GM21786 (cell line): ENCODE data around the gene PAQR7.
A peak's percentile ranks its signal among the peaks of the same experiment; 100 is the strongest.

Source experiments
- ATAC-seq: cut with Tn5 transposase; IDR thresholded peaks from one replicate; pipeline ENCODE4 v1.9.1; 2021; ENCODE audit not compliant: unreplicated experiment

The PAQR7 gene

DNA sequence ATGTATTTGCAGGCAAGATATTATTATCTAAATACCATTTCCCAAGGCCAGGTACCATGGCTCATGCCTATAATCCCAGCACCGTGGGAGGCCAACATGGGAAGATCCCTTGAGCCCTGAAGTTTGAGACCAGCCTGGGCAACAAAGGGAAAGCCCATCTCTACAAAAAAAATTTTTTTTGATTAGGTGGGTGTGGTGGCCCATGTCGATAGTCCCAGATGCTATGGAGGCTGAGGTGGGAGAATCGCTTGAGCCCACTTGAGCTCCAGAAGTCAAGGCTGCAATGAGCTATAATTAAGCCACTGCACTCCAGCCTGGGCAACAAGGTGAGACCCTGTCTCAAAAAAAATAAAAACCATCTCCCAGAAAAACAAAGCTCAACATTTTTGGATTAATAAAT is 28.5 kb upstream of the PAQR7 start:
- no peak for ATAC-seq

DNA sequence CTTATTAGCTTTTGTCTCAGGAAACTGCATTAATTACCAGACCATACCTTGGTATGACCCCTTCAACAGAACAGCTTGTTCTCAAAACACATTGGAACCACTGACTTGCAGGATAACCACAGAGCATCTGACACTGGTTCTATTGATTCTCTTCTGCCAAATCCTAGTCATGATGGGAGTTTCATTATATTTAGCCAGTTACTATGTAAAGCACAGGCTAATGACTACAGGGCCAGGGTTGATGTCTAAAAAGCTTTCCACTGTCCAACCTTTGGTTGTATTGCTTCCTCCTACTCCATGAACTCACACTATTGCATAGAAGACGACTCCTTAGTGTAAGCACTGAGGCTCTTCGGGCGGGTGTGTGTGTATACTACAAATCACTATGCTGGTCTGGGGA is 27.0 kb upstream of the PAQR7 start:
- ATAC-seq, result no peak

DNA sequence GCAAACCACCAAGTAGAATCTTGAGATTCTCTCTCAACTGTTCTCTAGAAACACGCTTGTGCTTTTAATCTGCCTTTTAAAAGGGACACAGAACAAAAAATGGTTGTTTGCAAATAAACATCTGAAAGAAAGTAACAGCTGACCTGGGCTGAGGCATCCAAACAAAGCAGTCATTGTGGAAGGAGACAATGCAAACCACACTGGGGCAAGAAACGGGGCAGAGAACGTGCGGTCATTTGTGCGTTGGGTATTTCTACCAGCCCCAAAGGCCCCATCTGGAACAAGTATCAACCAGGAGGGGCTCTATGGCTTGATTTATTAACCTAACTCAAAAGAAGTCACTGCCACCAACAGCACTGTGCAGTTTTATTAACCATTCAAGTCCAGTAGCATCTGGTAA is 24.7 kb upstream of the PAQR7 start:
- no peak for ATAC-seq

DNA sequence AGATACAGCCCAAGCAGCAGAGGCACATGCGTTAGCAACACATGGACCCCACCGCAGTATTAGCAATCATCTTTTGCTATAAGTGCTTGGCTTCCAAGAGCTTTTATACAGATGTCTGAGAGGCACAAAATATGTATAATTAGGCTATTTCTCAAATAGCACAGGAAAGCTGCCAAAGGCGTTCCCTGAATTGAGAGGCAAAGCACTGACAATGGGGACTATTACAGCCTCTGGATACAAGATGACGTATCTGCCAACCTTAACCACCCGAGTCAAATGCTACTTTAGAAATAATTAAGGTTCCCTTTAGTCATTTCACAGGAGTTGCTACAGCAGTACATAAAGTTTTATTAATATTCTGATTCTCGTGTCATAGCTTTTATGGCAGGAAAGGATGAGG is 24.3 kb upstream of the PAQR7 start:
- ATAC-seq, result no peak

DNA sequence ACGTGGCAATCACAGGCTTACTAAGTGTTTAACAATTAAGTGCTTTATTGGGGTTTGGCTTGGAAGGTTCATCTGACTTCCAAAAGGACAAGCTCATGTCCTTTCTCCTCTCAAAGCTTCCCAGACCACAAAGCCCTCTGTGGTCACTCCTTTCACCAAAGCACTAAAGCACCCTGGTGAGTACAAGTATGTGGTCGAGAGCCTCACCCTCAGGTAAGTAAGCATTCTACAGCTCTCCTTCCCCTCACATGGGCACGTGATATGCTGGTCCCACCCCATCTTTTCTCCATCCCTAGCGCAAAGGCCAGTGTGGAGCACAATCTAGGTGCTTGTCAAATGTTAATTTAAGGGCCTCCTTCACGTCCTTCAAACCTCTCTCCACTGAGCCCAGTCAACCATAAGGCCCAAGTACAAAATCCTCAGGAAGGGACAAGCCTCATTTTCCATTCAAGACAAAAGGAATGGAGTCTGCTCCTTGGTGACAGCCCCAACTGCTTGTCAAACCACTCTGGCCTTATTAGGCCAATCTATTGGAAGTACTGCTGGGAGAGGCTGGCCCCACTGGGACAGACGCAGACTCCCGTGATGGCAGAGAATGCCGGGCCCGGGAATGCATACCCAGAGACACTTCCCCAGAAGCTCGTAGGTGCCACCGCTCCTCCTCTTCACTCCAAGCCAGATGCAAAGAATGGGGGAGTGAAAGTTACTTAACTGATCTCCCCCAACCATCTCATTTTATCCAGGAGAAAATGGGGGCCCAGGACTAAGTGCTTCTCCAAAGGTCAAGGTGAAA is 22.9 kb upstream of the PAQR7 start:
- no peak for ATAC-seq

DNA sequence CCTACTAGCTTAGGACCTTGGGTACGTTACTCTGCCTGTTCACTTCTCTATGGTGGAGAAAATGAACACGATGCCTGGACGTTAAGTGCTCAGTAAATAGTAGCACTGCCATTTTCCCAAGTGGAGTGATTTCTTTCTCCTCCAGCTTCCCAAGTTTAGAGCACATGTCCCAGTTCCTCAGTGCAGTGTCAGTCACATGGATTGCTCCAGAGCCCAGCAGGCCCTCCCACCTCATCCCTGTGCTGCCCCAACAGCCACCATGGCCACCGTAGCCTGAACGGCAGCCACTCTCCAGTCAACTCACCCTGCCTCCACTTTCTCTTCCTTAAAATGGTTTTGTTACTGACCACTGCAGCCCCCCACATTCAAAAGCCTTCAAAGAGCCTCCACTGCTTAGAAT is 22.2 kb upstream of the PAQR7 start:
- ATAC-seq, result no peak

DNA sequence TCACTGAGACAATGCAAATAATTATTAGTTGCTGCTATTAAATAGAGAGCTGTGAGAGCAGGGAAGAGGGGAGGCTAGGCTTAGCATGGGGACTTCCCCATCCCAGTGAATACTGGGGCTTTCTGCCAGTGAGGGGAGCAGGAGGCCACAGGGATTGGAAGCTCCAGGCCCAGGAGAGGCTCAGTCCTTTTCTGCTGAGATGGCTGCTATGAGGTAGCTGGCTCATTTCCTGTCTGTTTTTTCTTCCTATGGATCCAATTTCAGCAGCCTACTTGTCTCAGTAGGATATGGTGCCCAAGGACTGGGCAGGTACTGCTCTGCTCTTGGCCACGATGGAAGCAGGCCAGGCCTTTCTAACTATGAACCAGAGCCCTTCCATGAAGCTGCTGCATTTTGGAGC is 20.8 kb upstream of the PAQR7 start:
- no peak for ATAC-seq

DNA sequence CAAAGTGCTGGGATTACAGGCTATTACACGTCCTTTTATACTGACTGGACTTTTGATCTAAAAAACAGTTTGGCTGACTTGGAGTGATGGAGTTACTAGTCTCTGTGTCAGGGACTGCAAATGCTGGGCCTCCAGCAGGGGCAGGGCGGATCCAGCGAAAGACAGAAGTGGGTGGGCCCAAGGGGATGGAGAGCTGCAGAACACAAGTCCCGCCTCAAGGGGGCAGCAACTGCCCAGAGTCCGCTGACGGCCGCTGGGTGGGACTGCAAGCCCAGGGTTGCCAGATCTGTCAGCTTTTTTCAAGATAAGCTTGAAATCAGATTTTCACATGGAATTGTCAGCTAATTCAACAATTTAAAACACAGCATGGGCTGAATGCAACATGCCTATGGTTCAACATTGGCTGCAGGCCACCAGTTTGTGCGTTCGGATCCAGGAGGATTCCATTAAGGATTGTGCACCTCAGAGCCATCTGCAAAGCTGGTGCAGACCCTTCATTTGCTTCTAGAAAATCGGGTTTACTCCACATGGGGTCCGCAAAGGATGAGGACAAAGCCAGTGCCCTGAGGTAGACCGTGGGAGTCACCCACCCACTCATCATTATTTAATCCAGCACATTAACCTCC is 20.0 kb upstream of the PAQR7 start:
- peak; percentile 72 for ATAC-seq

DNA sequence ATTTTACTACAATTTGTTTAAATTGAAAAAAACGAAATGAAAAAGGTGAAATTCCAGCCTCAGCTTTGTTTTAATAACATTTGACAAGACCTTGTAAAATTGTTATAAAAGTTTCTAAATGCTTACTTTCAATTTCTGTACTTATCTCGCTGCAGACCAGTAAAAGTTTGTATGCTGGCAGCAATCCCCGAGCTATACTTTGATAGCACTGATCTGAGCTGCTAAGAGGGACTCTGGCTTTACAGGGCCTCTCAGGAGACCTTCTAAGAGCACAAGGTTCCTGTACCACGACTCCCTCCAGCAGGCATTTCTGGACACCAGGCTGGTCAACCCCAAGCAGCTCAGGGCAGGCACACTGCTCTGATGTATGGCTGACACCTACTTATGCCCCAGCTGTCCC is 17.6 kb upstream of the PAQR7 start:
- ATAC-seq, result no peak

DNA sequence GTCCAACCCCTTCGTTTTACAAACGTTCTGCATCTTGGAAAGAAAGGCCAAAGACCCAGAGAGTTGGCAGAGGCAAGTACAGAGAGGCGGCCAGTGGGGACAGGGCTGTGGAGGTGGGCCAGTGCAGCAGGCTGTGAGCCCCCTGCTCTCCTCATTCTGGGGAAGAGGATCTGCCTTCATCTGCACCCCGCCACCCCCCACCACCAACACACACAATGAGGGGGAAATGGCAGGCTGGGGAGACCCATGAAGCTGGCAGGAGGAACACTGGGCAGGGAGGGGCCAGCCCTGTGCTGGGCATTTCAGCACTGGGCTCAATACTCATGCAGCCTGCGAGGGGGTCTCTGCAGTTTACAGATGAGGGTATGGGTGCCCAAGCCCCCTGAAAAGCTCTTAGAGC is 16.1 kb upstream of the PAQR7 start:
- no peak for ATAC-seq

DNA sequence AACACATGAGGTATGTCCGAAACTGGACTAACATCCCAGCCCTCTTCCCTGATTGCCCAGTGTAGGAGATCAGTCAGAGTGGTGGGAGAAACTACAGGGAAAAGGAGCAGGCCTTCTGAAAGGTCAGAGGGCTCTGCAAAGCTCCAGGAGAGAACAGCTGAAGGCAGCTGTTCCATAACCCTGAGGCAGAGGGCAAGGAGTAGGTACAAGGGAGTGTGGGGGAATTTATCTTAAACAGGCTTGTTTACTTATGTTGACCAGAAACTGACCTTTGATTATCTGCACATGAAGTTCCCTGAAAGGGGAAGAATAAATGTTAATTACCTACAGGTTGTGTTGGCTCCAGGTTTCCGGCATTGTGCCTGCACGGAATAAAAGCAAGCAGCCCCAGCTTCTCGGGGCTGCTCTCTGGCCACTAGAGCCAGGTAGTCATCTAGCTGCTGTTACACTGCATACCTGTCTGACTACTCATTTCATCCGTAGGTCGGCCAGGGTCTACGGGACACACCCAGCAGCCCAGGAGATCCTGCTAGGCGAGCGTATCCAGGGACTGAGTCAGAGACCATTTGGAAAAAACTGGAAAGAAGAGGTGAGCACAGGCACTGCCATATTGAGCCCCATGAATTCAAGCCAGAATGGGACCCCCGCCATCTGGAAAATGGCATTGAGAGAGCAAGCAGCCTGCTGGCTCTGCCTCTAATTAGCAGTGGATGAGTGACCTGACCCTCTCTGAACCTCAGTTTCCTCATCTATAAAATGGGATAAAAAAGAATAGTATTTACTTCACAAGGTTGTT is 14.9 kb upstream of the PAQR7 start:
- no peak for ATAC-seq

DNA sequence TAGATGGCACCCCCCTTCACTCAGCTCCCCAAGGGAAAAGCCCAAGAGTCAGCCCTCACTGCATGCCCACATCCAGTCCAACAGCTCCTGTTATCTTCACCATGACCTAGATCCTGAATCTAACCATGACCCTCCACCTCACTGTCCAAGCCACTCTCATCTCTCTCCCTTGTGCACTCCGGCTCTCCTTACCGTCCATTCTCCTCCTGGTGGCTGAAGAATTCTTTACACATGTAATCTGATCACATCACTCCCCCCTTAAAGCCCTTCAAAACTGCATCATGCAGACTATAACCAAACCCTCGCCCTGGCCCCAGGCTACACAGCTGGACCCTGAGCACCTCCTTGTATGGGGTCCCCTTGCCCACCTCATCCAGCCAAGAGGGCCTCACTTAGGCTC is 14.0 kb upstream of the PAQR7 start:
- ATAC-seq, result no peak

DNA sequence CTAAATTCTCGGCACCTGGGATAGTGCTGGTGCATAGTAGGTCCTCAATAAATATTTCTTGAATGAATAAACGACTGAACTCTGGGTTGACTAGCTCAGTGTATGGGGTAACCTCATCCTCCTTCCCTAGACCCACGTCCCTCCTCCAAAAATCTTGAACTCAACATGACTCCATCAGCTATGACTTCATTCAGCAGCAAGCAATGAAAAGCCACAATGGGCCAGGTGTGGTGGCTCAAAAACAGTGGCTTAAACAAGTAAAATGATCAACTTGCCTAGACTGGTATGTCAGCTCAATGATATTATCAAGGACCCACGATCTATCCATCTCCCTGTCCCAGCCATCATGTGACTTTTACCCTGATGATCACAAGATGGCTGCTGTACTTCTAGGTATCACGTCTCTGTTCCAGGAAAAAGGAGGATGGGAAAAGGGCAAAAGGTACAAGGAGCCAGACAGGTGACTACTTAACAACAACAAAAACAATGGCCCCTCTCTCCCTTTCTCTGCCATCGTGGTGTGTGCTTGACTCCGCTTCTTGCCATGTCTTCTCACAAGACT is 13.0 kb upstream of the PAQR7 start:
- no peak for ATAC-seq

DNA sequence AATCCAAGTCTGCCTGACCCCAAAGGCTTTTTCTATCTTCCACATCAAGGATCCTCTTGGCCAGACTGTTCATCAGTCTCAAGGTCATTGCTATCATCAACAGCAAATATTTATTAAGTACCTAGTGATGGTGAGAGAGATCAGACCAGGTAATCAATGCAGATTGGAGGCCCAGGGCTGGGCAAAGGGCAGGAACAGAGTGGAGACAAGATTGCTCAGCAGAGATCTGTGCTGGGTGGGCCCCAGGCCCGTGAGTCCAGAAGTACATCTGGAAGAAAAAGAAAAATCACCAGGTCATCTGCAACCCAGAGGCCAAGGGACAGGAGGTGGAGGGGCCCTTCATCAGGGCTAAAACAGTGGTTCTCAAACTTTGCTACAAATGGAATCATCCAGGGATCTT is 10.1 kb upstream of the PAQR7 start:
- no peak for ATAC-seq

DNA sequence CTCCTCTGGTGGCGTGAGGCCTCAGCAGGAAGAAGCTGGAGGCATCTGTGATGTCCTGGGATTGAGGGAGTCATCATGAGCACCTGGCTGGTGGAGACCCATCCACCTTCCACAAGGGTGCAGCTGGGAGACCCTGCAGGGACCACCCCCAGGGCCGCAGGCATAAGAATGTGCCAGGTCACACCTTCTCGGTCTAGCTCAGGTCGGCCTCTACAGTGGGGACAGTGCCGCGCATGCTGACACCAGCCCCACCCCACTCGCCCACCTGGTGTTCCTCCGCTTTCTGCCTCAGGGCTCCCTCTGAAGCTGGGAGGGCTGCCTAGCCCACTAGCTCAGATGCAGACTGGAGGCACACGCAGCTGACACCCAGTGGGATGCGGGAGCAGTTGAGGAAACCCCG is 5.8 kb upstream of the PAQR7 start:
- no peak for ATAC-seq

DNA sequence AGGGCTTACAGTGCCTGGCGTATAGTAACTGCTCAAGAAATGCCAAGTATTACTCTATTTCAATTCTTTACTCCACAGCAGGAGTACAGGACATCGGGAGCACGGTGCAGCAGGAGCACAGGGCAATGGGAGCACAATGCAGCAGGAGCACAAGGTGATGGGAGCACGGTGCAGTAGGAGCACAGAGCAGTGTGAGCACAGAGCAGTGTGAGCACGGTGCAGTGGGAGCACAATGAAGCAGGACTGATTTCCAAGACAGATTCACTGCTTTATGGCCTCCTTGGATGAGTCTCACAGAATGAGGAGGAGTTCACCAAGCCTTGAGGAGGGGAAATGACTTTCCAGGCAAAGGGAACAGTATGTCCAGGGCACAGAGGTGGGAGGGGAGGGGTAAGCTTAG is 5.0 kb upstream of the PAQR7 start:
- no peak for ATAC-seq

DNA sequence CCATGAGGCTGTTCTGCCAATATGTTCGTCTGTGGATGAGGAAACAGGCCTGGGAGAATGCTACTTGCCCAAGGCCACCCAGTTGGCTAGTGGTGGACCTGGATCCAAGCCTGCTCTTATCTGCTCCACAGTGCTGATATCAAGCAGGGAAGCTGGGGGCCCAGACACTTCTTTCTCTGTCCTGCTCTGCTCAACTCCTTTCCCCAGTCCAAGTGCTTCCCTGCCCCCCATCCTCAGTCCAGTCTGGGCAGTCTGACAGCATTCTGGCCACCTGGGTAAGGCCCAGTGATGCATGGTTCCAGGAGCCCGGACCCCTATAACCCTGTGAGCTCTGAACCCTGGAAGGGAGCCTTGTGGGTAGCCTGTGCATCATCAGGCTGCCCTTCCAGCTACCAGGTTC is 4.2 kb upstream of the PAQR7 start:
- no peak for ATAC-seq

DNA sequence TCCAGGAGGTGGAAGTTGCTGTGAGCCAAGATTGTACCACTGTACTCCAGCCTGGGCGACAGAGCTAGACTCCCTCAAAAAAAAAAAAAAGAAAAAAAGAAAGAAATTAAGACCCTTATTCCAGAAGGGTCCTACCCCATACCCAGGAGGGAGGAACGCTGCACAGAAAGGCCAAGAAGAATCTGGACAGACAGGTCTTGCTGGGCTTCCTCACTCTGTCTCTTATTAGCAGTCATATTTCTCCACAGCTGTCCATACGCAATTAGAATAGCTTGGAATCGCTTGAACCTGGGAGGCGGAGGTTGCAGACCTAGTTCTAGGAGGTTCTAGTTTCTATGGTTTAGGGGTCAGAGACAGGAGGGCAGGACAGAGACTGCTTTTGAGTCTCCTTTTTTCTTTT is 3.2 kb upstream of the PAQR7 start:
- ATAC-seq, result no peak

DNA sequence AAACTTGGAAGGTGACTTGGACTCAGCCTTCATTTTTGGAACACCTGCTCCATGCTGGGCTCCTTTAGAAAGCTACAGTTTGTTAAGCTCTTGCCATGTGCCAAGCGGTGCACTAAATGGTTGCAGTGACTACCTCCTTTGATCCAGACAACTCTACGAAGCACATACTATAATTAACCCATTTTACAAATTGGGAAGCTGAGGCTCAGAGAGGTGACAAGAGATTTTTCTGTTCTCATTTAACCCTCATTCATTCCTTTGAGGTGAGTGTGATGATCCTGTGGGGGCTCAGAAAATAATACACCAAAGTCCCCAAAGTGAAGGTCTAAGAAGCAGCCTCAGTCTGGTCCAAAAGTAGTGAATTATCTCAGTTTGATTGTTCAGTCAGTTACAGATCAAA is 1.6 kb upstream of the PAQR7 start:
- ATAC-seq, result no peak

DNA sequence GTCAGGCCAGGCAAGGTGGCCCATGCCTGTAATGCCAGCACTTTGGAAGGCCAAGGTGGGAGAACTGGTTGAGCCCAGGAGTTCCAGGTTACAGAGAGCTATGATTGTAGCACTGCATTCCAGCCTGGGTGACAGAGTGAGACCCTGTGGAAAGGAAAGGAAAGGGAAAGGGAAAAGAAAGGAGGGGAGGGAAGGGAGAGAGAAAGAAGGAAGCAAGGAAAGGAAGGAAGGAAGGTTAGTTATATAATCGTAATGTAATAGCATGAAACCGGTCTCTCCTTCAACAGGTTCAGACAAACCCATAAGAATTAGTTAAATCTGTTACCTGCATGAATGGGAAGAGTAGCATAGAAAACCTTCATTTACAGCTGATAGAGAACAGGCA is 1.2 kb upstream of the PAQR7 start:
- no peak for ATAC-seq

DNA sequence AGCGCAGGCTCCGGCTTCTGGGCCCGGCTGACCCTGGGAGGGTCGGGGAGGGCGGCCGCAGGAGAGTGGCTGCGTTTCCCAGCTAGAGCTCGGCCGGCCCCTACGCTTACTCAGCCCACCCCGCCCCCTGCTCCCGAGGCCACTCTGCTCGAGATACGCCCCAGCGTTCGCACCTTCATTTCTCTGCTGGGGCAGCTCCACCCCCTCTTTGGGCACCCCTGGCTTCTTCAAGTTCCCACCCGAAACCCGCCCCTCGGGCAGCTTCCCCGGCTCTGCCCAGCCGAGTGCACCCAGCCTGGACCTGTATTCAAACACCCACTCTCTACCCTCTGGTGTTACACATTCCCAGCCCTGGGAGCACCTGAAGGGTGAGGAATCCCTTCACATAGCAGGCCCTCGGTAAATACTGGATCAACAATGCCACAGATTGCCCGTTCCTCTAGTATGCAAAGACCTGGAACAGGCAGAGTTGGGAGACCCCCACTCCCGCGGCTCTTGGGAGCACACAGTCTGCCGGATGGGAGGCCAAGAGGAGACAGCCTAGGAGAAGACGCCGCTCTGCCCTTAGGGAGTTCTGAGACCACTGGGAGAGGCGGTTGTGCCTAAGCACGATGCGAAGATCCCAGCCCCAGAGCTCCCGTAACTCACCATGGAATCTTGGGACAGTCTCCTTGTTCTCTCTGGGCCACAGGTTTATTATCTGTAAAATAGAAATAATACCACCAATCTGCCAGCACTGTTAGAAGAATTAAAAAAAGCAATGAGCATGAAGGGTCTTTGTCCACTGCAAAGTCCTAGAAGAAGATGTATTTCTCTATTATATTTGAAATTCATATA is 566 bp upstream of the PAQR7 start:
- peak; percentile 11 for ATAC-seq
